ENCODE results near the gene TMX4.

The TMX4 gene

DNA sequence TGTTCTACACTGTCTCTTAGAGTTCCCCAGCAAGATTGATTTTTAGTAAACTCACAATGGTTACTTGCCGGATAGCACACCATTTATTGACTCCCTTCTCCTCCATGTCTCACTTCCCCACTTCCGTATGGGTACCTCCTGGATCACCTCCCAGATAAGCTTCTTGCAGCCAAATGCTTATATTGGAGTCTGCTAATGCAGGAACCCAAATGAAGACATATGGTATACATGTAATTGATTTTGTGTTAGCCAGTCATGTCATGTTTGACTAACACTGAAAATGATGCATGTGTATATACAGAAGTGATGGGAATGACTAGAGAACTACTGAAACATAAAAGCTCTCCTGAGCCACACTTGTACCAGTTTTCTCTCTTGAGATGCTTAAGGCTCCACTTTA lies 46.1 kb upstream of the TMX4 start:
- Histone ChIP-seq H3K27ac (ENCODE audit: low read depth, low read length) (no peak overlapping the region), H3K4me1 (ENCODE audit: control insufficient read depth, low read length) (no peaks in the 10 kb centered on the region), H3K9me3 (ENCODE audit: control insufficient read depth, insufficient read depth, low read length) (no peaks in the 10 kb centered on the region), H3K4me2 (ENCODE audit: low read length) (no peak overlapping the region), H4K20me1 (ENCODE audit: control insufficient read depth, insufficient read depth, low read depth, low read length) (no peaks in the 10 kb centered on the region), H3K9me2 (replicated peaks; ENCODE audit: control insufficient read depth, low read length) (no peaks in the 10 kb centered on the region), H3K4me3 (ENCODE audit: low read length) (no peak overlapping the region), H3K27me3 (ENCODE audit: control insufficient read depth, low read length) (no peaks in the 10 kb centered on the region), H3F3A (ENCODE audit: control insufficient read depth, insufficient read depth) (no peaks in the 10 kb centered on the region), H3K79me2 (ENCODE audit: control insufficient read depth, low read length) (no peaks in the 10 kb centered on the region), H3K36me3 (ENCODE audit: control insufficient read depth, low read length) (no peaks in the 10 kb centered on the region)
- TF ChIP-seq EZH2phosphoT487 (IDR thresholded peaks at IDR 0.05; ENCODE audit: borderline replicate concordance, low read length), result no peak
- TF ChIP-seq, protein P1, sequence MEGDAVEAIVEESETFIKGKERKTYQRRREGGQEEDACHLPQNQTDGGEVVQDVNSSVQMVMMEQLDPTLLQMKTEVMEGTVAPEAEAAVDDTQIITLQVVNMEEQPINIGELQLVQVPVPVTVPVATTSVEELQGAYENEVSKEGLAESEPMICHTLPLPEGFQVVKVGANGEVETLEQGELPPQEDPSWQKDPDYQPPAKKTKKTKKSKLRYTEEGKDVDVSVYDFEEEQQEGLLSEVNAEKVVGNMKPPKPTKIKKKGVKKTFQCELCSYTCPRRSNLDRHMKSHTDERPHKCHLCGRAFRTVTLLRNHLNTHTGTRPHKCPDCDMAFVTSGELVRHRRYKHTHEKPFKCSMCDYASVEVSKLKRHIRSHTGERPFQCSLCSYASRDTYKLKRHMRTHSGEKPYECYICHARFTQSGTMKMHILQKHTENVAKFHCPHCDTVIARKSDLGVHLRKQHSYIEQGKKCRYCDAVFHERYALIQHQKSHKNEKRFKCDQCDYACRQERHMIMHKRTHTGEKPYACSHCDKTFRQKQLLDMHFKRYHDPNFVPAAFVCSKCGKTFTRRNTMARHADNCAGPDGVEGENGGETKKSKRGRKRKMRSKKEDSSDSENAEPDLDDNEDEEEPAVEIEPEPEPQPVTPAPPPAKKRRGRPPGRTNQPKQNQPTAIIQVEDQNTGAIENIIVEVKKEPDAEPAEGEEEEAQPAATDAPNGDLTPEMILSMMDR (IDR thresholded peaks at IDR 0.05; ENCODE audit: low read depth, low read length, poor library complexity, severe bottlenecking), result no peak

DNA sequence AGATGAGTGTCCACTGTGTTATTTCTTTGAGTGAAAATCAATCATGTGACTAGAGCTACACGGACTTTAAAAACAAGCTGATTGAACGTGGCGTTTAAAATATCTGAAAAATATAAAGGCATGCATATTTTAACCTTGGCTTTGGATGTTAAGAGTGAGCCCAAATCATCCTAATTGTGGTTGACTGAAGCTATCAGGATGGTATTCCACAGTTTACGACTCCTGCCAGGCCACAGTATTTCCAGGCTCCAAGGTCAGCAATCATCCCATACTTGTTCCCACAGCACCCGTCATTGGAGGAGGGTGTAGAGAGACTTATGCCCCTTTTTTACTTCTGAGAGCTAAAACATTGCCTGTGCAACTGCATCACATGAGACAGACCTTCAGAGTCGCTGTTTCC lies 43.2 kb upstream of the TMX4 start:
- Histone ChIP-seq H3K4me1 (ENCODE audit: control insufficient read depth, low read length) (no peaks in the 10 kb centered on the region), H3K4me3 (ENCODE audit: low read length) (no peak overlapping the region), H3K4me2 (ENCODE audit: low read length) (no peak overlapping the region), H3K36me3 (ENCODE audit: control insufficient read depth, low read length) (no peaks in the 10 kb centered on the region), H3K27ac (ENCODE audit: low read depth, low read length) (no peak overlapping the region), H4K20me1 (ENCODE audit: control insufficient read depth, insufficient read depth, low read depth, low read length) (no peaks in the 10 kb centered on the region), H3F3A (ENCODE audit: control insufficient read depth, insufficient read depth) (no peaks in the 10 kb centered on the region), H3K79me2 (ENCODE audit: control insufficient read depth, low read length) (no peaks in the 10 kb centered on the region), H3K9me2 (replicated peaks; ENCODE audit: control insufficient read depth, low read length) (no peaks in the 10 kb centered on the region), H3K27me3 (ENCODE audit: control insufficient read depth, low read length) (no peaks in the 10 kb centered on the region), H3K9me3 (ENCODE audit: control insufficient read depth, insufficient read depth, low read length) (no peaks in the 10 kb centered on the region)
- TF ChIP-seq EZH2phosphoT487 (IDR thresholded peaks at IDR 0.05; ENCODE audit: borderline replicate concordance, low read length), result no peak
- TF ChIP-seq, protein P1 (IDR thresholded peaks at IDR 0.05; ENCODE audit: low read depth, low read length, poor library complexity, severe bottlenecking), result no peak

DNA sequence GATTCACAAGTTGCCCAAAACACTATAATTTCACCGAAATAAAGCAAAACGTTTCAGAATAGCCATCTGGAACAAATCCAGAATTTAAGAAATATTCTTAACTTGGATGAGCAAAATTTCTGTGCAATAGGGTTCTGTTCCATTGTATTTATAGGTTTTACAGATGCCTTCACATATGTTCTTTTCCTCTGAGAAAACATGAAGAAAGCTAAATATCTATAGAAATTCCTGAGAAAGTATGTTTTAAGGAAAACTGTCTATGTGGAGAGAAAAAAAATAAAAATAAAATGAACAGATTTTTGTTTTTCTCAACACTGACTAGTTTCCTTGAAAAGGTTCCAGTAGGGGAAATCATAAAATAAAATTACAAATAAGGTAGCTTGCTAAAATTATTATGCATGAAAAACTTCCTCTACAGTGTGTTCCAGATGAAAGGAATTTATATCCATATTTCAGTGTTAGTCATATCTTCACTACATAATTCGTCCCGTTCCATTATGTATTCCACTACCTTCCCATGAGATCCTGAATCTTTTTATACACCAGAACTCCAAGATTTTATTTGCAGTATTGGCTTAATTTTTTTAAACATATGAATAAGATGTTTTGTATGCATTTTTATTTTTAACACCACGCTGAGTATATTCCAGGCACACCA lies 42.4 kb upstream of the TMX4 start:
- no peaks in the 10 kb centered on the region for H3K9me2 ChIP-seq (replicated peaks; ENCODE audit: control insufficient read depth, low read length)

More for the DNA sequence above, 42.4 kb upstream of the TMX4 start:
- no peak overlapping the region for H3K27ac ChIP-seq (ENCODE audit: low read depth, low read length)
- H3K79me2 ChIP-seq (ENCODE audit: control insufficient read depth, low read length), result no peaks in the 10 kb centered on the region
- H3K4me3 ChIP-seq (ENCODE audit: low read length), result no peak overlapping the region
- H3K9me3 ChIP-seq (ENCODE audit: control insufficient read depth, insufficient read depth, low read length), result no peaks in the 10 kb centered on the region
- H3K36me3 ChIP-seq (ENCODE audit: control insufficient read depth, low read length), result no peaks in the 10 kb centered on the region
- H4K20me1 ChIP-seq (ENCODE audit: control insufficient read depth, insufficient read depth, low read depth, low read length), result no peaks in the 10 kb centered on the region
- H3K4me2 ChIP-seq (ENCODE audit: low read length), result no peak overlapping the region
- H3K27me3 ChIP-seq (ENCODE audit: control insufficient read depth, low read length), result no peaks in the 10 kb centered on the region
- TF ChIP-seq, protein P1 (IDR thresholded peaks at IDR 0.05; ENCODE audit: low read depth, low read length, poor library complexity, severe bottlenecking), result no peak
- TF ChIP-seq EZH2phosphoT487 (IDR thresholded peaks at IDR 0.05; ENCODE audit: borderline replicate concordance, low read length), result no peak
- no peaks in the 10 kb centered on the region for H3F3A ChIP-seq (ENCODE audit: control insufficient read depth, insufficient read depth)
- H3K4me1 ChIP-seq (ENCODE audit: control insufficient read depth, low read length), result no peaks in the 10 kb centered on the region
